Measurements from ENCODE around the gene RC3H1.
"Not testable (repeated sequence)": the region's sequence is repeated elsewhere in the genome, so short reads cannot be mapped to it uniquely, and the experiment has no call there.

The RC3H1 gene

DNA sequence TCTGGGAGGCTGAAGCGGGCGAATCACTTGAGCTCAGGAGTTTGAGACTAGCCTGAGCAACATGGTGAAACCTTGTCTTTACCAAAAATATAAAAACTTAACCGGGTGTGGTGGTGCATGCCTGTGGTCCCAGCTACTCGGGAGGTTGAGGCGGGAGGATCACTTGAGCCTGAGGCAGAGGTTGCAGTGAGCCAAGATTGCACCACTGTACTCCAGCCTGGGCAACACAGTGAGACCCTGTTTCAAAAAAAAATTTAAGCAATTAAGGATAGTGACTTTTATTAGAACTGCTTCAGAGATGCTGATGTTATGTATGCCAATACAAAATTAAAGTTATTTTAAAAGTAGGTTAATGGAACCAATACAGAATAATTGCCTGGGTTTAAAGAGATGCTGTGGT lies 56.3 kb downstream of the RC3H1 start:
- H3K9me3 ChIP-seq; in situ Hi-C loops (cut with MboI; ENCODE audit: low sequenced_read_pairs); DNase-seq (ENCODE audit: low spot score in 2 of 2); H3K27me3 ChIP-seq (ENCODE audit: low read depth); H3K4me1 ChIP-seq; H3K4me3 ChIP-seq: not testable (repeated sequence)
- peaks cover 56% of the 10 kb centered on the region for H3K36me3 ChIP-seq (replicated peaks)

DNA sequence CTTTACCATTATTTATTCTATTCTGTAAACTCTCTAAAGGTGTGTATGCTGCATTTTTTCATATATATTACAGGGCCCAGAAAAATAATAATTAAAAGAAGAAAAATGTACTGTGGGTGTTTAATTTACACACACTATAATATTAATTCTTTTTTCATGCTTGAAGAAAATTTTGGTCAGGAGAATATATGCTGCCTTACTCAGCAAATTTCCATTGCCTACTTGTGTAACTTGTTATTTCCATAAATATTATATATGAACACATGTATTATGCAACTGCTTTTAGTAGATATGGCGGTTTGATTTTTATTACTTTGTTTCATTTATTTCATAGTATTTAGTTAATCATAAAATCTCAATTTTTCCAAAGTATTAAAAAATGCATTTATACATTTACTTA lies 58.7 kb downstream of the RC3H1 start:
- Histone ChIP-seq H3K4me1 (no peaks in the 10 kb centered on the region), H3K36me3 (replicated peaks) (peaks cover 62% of the 10 kb centered on the region)

GRCh38 chr1:173960625-173961024 lies 61.5 kb downstream of the RC3H1 start:
- Histone ChIP-seq H3K4me3 (no peak overlapping the region), H3K27me3 (ENCODE audit: low read depth) (no peaks in the 10 kb centered on the region), H3K9me3 (no peaks in the 10 kb centered on the region), H3K36me3 (replicated peaks) (peaks cover 54% of the 10 kb centered on the region), H3K4me1 (no peaks in the 10 kb centered on the region)
- no peak for DNase-seq (ENCODE audit: low spot score in 2 of 2)
- in situ Hi-C loops (cut with MboI; ENCODE audit: low sequenced_read_pairs), result no loop called here

More for the DNA sequence above, 58.7 kb downstream of the RC3H1 start:
- in situ Hi-C loops (cut with MboI; ENCODE audit: low sequenced_read_pairs), result no loop called here
- no peak overlapping the region for H3K4me3 ChIP-seq
- no peaks in the 10 kb centered on the region for H3K27me3 ChIP-seq (ENCODE audit: low read depth)
- no peaks in the 10 kb centered on the region for H3K9me3 ChIP-seq
- DNase-seq (ENCODE audit: low spot score in 2 of 2), result no peak

DNA sequence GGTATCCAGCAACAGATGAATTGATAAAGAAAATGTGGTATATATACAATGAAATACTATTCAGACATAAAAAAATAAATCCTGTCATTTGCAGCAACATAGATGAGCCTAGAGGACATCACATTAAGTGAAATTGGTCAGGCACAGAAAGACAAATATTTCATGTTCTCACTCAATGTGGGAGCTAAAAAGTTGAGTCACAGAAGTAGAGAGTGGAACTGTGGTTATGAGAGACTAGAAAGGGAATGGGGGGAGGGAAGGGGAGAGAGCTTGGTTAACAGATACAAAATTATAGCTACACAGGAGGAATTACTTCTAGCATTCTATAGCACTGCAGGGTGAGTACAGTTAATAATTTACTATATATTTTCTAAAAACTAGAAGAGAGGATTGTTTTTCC lies 68.0 kb downstream of the RC3H1 start:
- in situ Hi-C loops (cut with MboI; ENCODE audit: low sequenced_read_pairs), result no loop called here
- Histone ChIP-seq H3K36me3 (replicated peaks) (peaks cover 32% of the 10 kb centered on the region), H3K27me3 (ENCODE audit: low read depth) (no peaks in the 10 kb centered on the region)

GRCh38 chr1:173948594-173948993 lies 73.6 kb downstream of the RC3H1 start:
- Histone ChIP-seq H3K4me3 (no peak overlapping the region), H3K9me3 (no peaks in the 10 kb centered on the region), H3K27me3 (ENCODE audit: low read depth) (no peaks in the 10 kb centered on the region), H3K4me1 (no peaks in the 10 kb centered on the region), H3K36me3 (replicated peaks) (peaks cover 47% of the 10 kb centered on the region)
- in situ Hi-C loops (cut with MboI; ENCODE audit: low sequenced_read_pairs), result no loop called here
- no peak for DNase-seq (ENCODE audit: low spot score in 2 of 2)

More for the DNA sequence above, 68.0 kb downstream of the RC3H1 start:
- Histone ChIP-seq H3K4me3 (no peak overlapping the region), H3K9me3 (no peaks in the 10 kb centered on the region), H3K4me1 (no peaks in the 10 kb centered on the region)
- no peak for DNase-seq (ENCODE audit: low spot score in 2 of 2)

- no peaks in the 10 kb centered on the region for H3K27me3 ChIP-seq (ENCODE audit: low read depth)
- H3K4me3 ChIP-seq, result no peak overlapping the region
- H3K4me1 ChIP-seq, result no peaks in the 10 kb centered on the region
- in situ Hi-C loops (cut with MboI; ENCODE audit: low sequenced_read_pairs), result no loop called here
- H3K9me3 ChIP-seq, result no peaks in the 10 kb centered on the region
- no peak for DNase-seq (ENCODE audit: low spot score in 2 of 2)
- peaks cover 57% of the 10 kb centered on the region for H3K36me3 ChIP-seq (replicated peaks)
These were observed 75.7 kb downstream of the RC3H1 start for GRCh38 chr1:173946380-173946921.

- Histone ChIP-seq H3K4me3 (no peak overlapping the region), H3K9me3 (no peaks in the 10 kb centered on the region), H3K36me3 (replicated peaks) (peaks cover 30% of the 10 kb centered on the region), H3K4me1 (no peaks in the 10 kb centered on the region), H3K27me3 (ENCODE audit: low read depth) (no peaks in the 10 kb centered on the region)
- DNase-seq (ENCODE audit: low spot score in 2 of 2), result no peak
- in situ Hi-C loops (cut with MboI; ENCODE audit: low sequenced_read_pairs), result no loop called here
These were observed 85.1 kb downstream of the RC3H1 start for GRCh38 chr1:173937062-173937461.

- Histone ChIP-seq H3K27me3 (ENCODE audit: low read depth) (no peaks in the 10 kb centered on the region), H3K9me3 (no peaks in the 10 kb centered on the region), H3K36me3 (replicated peaks) (peaks cover 24% of the 10 kb centered on the region), H3K4me3 (no peak overlapping the region), H3K4me1 (no peaks in the 10 kb centered on the region)
- in situ Hi-C loops (cut with MboI; ENCODE audit: low sequenced_read_pairs), result no loop called here
- DNase-seq (ENCODE audit: low spot score in 2 of 2), result no peak
These were observed 87.7 kb downstream of the RC3H1 start for GRCh38 chr1:173934440-173934839.

- H3K36me3 ChIP-seq (replicated peaks); H3K4me1 ChIP-seq; H3K27me3 ChIP-seq (ENCODE audit: low read depth); DNase-seq (ENCODE audit: low spot score in 2 of 2); in situ Hi-C loops (cut with MboI; ENCODE audit: low sequenced_read_pairs); H3K9me3 ChIP-seq; H3K4me3 ChIP-seq: not testable (repeated sequence)
These were observed 91.6 kb downstream of the RC3H1 start for GRCh38 chr1:173930541-173930940.

DNA sequence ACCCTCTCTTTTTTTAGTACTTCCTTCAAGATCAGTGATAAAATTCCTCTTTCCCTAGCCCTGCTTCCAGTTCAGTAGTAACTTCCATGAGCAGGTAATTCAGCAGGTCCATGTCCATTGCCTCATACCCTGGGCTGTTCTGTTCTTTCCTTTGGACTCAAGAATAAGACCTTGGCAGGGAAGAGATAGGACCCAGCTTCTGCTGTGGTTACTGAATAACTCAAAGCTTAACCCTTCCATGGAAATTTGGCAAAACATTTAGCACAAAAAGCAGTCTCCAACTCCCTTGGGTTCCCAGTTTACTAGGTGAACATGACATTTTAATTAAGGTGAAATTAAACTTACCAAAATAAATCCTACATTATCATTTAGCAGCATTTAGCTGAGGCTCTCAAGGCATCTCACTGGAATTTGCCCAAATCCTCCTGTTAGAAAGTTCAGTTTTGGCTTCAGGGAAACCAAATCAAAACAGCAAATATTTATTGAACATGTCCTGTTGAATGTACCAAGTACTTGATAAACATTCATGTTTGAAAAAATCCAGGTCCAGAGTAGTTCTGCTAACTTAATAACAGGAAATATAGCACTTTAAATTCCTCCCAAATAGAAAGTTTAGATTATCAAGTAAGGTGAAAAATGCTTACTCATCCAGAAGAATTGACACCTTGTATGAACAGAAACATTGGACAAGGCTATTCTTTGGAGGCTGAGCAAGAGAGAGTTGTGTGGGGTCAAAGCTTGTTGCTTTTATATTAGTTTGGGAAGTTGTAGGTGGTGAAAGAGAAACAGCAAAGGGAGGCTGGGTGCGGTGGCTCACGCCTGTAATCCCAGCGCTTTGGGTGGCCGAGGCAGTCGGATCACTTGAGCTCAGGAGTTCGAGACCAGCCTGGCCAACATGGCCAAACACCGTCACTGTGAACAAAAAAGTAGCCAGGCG lies 96.6 kb downstream of the RC3H1 start:
- no peak for DNase-seq (ENCODE audit: low spot score in 2 of 2)
- Histone ChIP-seq H3K27me3 (ENCODE audit: low read depth) (peaks cover 8% of the 10 kb centered on the region; the same call in 1 of the 2 replicates), H3K9me3 (no peaks in the 10 kb centered on the region), H3K4me1 (no peaks in the 10 kb centered on the region), H3K36me3 (replicated peaks) (no peaks in the 10 kb centered on the region), H3K4me3 (no peak overlapping the region)
- in situ Hi-C loops (cut with MboI; ENCODE audit: low sequenced_read_pairs), result no loop called here

GRCh38 chr1:173920861-173921260 lies 101.3 kb downstream of the RC3H1 start:
- Histone ChIP-seq H3K36me3 (replicated peaks) (no peaks in the 10 kb centered on the region), H3K9me3 (no peaks in the 10 kb centered on the region), H3K4me1 (no peaks in the 10 kb centered on the region), H3K27me3 (ENCODE audit: low read depth) (peaks cover 8% of the 10 kb centered on the region; the same call in 1 of the 2 replicates), H3K4me3 (no peak overlapping the region)
- DNase-seq (ENCODE audit: low spot score in 2 of 2), result no peak
- in situ Hi-C loops (cut with MboI; ENCODE audit: low sequenced_read_pairs), result no loop called here

GRCh38 chr1:173917635-173918493 lies 104.3 kb downstream of the RC3H1 start:
- no peaks in the 10 kb centered on the region for H3K4me1 ChIP-seq
- H3K4me3 ChIP-seq, result no peak overlapping the region
- H3K9me3 ChIP-seq, result no peaks in the 10 kb centered on the region
- DNase-seq (ENCODE audit: low spot score in 2 of 2), result no peak
- in situ Hi-C loops (cut with MboI; ENCODE audit: low sequenced_read_pairs), result no loop called here
- H3K36me3 ChIP-seq (replicated peaks), result no peaks in the 10 kb centered on the region
- peaks cover 2% of the 10 kb centered on the region; the same call in 1 of the 2 replicates for H3K27me3 ChIP-seq (ENCODE audit: low read depth)

DNA sequence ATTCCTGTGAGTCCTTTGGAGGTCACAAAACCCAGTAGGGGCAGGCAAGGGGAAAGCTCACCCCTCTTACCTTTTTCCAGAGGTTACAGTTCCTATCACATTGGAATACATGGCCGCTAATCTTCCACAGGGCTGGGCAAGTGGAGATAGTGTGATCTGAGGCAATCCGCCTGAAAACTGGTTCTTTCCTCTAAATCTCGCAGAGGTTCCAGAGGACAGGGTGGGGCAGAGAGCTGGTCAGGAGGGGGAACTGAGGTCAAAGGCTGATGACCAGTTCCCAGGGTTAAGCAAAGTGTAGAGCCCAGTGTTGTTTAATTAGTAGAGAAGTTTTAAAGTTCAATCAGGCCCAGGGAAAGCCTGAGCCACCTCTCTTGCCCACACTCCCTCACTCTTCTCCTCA lies 105.0 kb downstream of the RC3H1 start, which contains the start of gene SERPINC1:
TSS of gene SERPINC1 (minus strand) at position 179 of the 400 bp plus-strand sequence. CDS start at position 111, 68 bp downstream.
- Histone ChIP-seq H3K4me3 (no peak within 1 kb of the TSS), H3K4me1 (no peaks in the 10 kb centered on the region), H3K9me3 (no peaks in the 10 kb centered on the region), H3K27me3 (ENCODE audit: low read depth) (no peaks in the 10 kb centered on the region), H3K36me3 (replicated peaks) (no peaks in the 10 kb centered on the region)
- no peak for DNase-seq (ENCODE audit: low spot score in 2 of 2)
- in situ Hi-C loops (cut with MboI; ENCODE audit: low sequenced_read_pairs), result no loop called here
